ENCODE measurements around the gene BBX.

Gene BBX

DNA sequence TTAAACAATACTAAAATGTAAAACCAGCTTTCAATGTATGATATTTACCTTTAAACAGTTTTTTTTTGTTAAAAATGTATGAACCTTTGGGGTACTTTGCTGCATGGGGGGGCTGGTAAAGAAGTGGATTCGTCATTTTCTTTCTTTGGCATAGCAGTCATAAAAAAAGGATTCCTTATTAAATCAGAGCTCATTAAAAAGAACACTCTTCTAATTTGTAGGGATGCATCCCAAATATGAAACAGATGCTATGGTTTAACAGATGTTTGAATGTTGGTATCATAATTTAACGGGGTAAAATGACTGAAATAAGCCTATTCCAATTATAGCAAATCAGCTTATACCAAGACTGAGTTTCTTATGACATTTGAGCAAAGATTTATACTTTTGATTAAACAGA is 234.4 kb downstream of the BBX start:
- DNase-seq, result no peak

GRCh38 chr3:107760144-107760543 is 237.4 kb downstream of the BBX start:
- DNase-seq, result no peak

DNA sequence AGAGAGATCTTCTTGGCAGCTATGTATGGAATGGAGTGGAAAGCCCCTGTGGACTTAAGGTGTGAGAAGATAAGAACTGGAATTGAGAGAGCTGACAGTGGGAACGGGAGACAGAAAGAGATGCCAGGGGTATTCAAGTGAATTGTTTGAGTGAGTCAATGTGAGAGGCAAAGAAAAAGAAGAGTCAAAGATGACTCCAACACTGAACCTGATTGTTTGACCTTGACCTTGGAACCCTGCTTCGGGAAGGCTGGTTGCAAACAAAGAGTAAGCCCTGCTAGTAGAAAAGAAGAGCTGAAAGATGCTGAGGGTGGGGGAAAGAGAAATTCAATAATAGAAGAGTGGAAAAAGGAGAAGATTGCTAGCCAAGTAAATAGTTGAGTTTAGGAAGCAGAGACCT is 238.6 kb downstream of the BBX start:
- no peak for DNase-seq

GRCh38 chr3:107765524-107765923 is 242.8 kb downstream of the BBX start:
- DNase-seq, result no peak

GRCh38 chr3:107767897-107768605 is 245.3 kb downstream of the BBX start:
- no peak for DNase-seq

DNA sequence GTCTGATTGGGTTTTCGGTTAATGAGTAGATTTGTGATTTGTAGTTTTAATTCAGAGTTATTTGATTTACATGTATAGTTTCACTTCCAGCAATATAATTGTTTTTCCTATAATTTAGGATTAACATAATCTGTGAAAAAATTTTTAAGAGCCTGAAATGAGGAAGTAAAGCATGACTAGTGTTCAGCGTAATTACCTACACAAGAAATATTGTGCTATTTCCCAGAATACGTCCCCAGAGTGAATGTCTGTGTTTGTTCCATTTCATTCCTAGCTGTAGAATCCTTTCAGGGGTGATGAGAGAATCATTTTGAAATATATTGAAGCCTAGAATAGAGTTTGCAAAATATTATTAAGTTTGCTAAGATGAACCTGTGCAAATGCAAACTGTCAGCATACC is 247.1 kb downstream of the BBX start:
- no peak for DNase-seq

DNA sequence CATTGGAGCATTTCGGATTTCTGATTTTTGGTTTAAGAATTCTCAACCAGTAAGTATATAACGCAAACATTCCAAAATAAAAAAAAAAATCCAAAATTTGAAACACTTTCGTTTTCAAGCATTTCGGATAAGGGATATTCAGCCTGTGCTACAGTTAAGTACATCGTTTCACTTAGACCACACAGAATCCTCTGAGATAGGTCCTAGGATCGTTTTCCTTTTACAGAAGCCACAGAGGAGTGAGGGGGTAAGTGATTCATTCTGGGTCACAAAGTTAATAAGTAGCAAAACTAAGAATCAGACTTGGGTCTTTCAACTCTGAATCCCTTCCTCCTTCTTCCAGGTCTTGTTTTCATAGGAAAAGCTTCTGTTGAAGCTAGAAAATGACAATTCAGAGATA is 249.3 kb downstream of the BBX start:
- no peak for DNase-seq

- no peak for DNase-seq
Measured at GRCh38 chr3:107775974-107776373, 253.2 kb downstream of the BBX start.

DNA sequence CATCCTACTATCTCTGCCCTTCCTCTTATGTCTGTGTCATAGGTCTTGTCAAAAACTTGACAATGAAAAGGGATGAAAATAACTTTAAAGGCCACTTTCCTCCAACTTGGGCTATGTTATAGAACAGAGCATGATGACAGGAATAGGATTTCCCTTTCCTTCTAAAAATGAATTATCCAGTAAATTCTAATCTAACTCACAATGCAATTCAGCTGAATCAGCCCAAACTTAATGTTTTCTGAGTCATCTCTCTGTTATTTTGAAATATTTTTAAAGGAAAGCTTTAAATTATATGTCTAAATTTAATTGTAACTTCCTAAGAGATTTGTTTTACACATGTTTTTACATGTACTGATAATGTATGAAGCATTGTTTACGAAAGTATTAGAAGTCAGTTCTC is 258.5 kb downstream of the BBX start:
- DNase-seq, result no peak

GRCh38 chr3:107782054-107782453 is 259.3 kb downstream of the BBX start:
- no peak for DNase-seq

DNA sequence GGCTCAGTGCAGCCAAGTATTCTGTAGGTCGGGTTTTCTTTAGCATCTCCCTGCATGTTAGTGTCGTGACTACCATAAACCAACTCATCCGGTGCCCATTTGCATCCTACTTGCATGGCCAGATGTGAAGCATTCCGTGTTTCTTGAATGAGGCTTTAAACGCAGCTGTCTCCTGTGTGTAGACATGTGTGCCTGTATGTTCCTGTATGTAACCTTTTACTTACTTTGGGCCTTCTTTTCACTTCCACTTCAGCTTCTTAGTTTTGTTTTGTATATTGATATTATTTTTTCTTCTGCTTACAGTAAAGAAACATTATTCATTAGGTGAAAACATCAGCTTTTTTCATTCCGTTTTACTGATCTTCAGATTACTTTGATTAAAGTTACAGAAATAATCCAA is 267.9 kb downstream of the BBX start:
- DNase-seq, result no peak

- no peak for DNase-seq
Measured at GRCh38 chr3:107791027-107791426, 268.3 kb downstream of the BBX start.

DNA sequence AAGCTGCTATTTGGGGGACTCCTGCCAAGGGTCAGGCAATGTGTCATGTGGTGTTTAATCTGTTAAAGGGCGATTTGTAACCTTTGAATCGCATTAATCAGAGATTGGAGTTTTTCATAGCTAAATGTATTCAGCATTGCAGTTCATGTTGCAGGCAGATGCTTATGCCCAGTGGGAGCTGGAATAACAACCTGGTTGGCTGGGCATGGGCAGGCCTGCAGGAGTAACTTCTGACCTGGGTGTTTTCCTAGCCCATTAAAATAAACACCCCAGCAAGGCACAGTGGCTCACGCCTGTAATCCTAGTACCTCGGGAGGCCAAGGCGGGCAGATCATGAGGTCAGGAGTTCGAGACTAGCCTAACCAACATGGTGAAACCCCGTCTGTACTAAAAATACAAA is 268.7 kb downstream of the BBX start:
- no peak for DNase-seq

DNA sequence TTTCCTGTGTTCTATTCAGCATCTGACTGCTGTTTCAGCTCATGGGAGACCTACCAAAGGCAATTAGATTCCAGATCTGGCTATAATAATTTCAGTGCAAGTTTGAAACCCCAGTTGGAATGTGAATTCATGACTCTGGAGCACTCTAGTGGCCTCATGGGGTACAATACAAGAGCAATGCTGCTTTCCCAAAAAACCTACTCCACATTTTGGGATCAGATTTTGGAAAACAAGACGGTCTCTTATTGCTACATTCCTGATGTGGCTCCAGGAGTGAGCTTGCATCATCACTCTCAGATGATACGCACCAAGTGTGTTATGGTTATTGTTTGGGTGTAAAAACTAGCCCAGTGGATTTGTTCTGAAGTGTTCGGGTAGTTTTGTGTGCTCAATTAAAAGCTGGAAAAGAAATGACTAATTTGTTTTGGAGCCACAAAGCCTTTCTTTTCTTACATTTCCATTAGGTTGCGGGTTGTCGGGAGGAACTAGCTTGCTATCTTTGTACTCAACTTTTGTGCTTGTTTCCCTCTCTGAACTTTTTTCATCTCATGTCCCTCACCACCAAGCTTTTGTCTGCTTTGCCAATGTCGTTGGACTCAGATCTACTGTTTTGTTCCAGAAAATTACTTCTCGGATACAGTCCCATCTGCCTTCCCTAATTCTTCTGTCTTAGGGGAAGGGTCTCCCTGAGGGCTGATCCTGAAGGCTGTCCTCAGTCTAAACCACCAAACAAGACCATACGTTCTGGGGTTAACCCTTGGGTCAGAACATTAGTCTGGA is 272.1 kb downstream of the BBX start:
- no peak for DNase-seq

- no peak for DNase-seq
Measured at GRCh38 chr3:107795514-107796094, 272.8 kb downstream of the BBX start.

DNA sequence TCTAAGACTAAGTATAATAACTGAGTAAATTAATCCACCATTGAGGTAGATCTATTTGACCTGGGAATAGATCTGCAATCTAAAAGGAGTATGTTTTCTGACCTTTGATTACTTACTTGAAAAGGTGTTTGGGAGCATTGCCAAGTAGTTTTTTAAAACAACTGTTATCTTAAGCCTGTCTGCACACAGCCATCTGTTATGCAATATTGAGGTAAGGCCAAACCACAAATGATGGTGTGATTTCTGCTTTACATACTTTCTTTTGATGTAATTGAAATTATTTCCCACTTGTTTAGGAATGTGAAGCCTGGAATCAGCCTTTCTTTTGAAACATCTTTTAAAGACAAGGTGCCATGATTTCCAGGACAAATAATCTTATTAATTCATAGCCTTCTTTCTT is 274.0 kb downstream of the BBX start:
- peak; percentile 85 for DNase-seq

GRCh38 chr3:107797586-107797985 is 274.8 kb downstream of the BBX start:
- peak; percentile 28 for DNase-seq

GRCh38 chr3:107798381-107798780 is 275.6 kb downstream of the BBX start:
- peak; percentile 73 for DNase-seq

- DNase-seq, result peak; percentile 17
Measured at GRCh38 chr3:107800710-107801109, 277.9 kb downstream of the BBX start.

GRCh38 chr3:107803170-107803569 is 280.4 kb downstream of the BBX start:
- DNase-seq, result no peak

DNA sequence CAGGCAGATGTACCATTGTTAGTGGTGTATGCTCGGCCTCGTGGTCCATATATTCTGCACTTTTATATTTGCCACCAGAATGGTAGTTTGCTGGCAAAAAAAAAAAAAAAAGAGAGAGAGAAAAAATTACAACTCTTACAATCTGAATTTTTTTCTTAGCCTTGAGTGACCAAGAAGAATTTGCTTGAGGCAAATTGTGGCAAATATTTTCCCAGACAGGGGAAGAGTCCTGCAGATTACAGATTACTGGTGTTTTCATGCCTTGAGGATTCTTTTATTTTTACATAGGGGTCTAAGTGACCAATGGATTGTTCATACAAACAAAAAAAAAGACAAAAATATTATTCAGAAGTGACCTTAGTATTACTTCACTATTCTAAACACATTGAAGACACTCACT is 283.3 kb downstream of the BBX start:
- DNase-seq, result no peak

- DNase-seq, result no peak
Measured at GRCh38 chr3:107806536-107806935, 283.8 kb downstream of the BBX start.

DNA sequence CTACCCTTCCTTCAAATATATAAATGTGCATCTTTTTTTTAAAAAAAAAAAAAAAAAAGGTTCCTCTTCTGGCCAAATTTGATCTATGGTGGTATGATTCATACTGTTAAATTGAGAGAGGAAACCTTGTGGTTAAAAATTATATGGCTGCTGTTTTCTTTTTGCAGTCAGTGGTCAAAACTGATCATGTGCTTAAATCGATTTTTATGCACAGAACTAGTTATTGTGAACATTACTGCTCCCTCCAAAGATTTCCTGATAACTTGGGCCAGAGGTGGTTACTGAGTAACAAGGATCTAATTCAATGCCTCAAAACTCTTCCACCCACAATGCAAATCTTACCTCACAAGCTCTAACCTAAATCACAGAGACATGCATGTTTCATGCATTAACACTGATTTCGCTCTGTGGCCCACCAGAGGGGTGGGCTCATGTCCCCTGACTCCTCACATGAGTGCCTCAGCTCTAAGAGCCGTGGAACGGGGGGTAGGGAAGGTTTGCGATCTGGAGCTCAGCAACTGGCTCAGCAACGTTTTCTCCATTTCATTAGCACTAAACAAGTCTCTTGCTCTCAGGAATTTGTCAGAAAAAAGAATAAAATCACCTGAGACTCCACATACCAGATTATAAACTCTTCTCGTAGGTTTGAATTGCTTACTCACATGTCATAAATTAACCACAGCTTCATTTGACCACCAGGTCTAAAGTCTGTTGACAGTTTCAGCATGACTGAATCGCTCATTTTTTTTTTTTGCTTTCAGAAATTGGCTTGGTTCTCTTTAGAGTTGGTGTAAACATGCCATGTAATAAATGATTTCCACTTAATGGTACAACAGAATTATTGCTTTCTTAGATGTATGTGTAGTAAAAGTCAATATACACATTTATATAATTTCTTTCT is 287.7 kb downstream of the BBX start:
- DNase-seq, result no peak
